ENCODE results near the gene MCFD2.
"Not testable (repeated sequence)": the region's sequence is repeated elsewhere in the genome, so short reads cannot be mapped to it uniquely, and the experiment has no call there.

Gene MCFD2

DNA sequence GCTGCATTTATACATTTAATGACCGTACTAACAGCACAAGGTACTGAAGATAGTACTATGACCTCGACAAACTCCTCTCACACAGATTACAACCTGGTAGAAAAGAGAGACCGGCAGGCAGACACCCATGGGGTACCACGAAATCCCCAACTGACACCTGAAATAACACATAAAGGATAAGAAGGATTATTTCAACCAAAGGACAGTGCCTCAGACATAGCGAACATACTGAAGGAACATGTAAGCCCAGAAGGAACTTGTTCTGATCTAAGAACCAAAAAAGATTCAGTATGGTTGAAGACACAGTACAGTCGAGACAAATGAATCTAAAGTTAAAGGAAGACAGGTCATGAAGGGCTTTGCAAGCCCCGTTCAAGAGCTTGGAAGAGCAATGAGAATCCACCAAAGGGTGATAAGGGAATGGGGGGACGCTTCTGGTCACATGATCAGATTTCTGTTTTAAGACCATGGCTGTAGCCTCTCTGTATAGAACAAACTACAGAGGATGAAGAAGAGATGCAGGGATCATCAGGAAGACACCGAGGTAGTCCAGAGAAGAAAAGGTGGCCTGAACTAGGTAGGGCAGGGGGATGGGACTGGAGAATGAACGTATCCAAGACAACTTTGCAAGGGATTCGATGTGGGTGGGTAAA is 902 bp downstream of the MCFD2 start:
- Histone ChIP-seq H3K27me3 (ENCODE audit: insufficient read depth, poor library complexity, severe bottlenecking) (no peaks in the 10 kb centered on the region), H3K4me3 (ENCODE audit: severe bottlenecking) (peak overlapping the region; percentile 78), H3K9me3 (ENCODE audit: severe bottlenecking) (no peaks in the 10 kb centered on the region), H3K27ac (ENCODE audit: poor library complexity, severe bottlenecking) (peak overlapping the region; percentile 81), H3K36me3 (ENCODE audit: low read depth) (peaks cover 41% of the 10 kb centered on the region), H3K4me1 (ENCODE audit: insufficient read depth, poor library complexity, severe bottlenecking) (peaks cover 28% of the 10 kb centered on the region)
- ATAC-seq (ENCODE audit: low read depth) (no peak; the same call in 2 of the 3 replicates), DNase-seq (ENCODE audit: low spot score) (no peak)
- TF ChIP-seq, protein P1, sequence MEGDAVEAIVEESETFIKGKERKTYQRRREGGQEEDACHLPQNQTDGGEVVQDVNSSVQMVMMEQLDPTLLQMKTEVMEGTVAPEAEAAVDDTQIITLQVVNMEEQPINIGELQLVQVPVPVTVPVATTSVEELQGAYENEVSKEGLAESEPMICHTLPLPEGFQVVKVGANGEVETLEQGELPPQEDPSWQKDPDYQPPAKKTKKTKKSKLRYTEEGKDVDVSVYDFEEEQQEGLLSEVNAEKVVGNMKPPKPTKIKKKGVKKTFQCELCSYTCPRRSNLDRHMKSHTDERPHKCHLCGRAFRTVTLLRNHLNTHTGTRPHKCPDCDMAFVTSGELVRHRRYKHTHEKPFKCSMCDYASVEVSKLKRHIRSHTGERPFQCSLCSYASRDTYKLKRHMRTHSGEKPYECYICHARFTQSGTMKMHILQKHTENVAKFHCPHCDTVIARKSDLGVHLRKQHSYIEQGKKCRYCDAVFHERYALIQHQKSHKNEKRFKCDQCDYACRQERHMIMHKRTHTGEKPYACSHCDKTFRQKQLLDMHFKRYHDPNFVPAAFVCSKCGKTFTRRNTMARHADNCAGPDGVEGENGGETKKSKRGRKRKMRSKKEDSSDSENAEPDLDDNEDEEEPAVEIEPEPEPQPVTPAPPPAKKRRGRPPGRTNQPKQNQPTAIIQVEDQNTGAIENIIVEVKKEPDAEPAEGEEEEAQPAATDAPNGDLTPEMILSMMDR (IDR thresholded peaks at IDR 0.05; ENCODE audit: poor library complexity, severe bottlenecking) = no peak

DNA sequence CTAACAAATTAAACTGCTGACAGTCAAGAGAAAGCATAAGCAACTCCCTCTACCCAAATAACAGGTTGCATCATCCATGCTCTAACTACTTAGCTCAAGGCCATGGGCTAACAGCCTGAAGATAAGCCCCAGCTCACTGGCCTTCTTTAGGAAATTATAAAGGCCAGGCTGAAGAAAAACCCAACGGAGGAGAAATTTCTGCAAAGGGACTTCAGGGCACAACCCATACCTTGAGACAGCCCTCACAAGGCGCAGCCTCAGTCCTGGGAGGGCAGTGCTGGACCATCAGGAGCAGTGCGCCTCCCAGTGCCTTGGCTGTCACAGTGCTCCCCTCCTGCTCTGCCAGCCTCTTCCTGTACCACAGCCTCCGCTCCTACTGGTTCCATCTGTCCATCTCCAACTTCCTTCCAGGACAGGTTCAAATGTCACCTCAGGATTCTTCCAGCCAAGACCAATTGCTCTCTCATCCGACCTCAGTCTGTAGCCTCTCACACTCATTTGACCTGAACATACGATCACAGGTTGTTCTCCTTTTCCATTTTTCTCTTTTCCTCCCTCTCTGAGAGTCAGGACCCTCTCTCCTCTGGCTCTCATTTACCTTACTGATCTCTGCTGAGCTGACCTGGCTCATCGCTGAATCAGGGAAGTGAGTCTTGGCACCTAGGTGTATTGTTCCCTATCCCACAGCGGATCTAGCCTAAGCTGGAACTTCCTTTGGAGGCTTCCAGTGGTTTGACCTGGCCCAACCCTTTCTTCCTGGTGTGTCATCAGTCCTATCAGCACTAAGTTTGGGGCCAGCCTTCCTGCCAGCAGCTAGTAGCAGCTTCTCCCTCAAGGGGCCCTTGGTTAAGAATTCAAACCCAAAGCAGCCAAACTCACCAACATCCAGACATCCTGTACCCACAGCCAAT is 1.9 kb downstream of the MCFD2 start:
- Histone ChIP-seq H3K9me3 (ENCODE audit: severe bottlenecking) (no peaks in the 10 kb centered on the region), H3K4me1 (ENCODE audit: insufficient read depth, poor library complexity, severe bottlenecking) (peaks cover 33% of the 10 kb centered on the region), H3K27ac (ENCODE audit: poor library complexity, severe bottlenecking) (peak overlapping the region; percentile 81), H3K27me3 (ENCODE audit: insufficient read depth, poor library complexity, severe bottlenecking) (no peaks in the 10 kb centered on the region), H3K36me3 (ENCODE audit: low read depth) (peaks cover 50% of the 10 kb centered on the region), H3K4me3 (ENCODE audit: severe bottlenecking) (peak overlapping the region; percentile 78)
- ATAC-seq (ENCODE audit: low read depth) (peak; percentile 69), DNase-seq (ENCODE audit: low spot score) (no peak)
- TF ChIP-seq, protein P1 (IDR thresholded peaks at IDR 0.05; ENCODE audit: poor library complexity, severe bottlenecking) = no peak

DNA sequence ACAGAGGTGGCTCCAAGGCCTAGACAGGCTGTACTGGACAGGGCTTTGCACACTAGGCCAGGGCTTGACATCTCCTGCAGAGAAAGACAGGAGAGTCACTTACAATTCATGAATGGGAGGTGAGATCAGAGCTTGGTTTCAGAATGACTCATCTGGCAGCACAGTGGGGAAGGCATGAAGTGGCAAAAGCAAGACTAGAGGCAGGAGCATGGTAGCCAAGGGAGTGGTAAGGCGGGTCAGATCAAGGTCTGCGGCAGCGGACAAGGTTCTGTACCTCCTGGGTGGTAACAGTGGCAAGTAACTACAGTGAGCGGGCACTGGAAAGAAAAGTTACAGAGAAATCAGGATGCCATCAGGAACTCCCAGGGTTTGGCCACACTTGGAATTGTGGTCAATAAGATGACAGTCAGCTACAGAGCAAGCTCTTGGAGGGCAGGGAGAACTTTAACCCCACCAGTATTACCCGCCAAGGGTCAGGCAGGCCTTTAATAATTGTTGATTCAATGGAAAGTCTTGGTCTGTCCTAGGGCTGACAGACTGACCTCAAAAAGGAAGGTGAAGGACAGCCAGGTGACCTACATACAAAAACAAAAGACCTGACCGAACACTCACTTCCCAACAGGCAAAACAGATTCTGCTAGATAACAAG is 5.7 kb downstream of the MCFD2 start:
- Histone ChIP-seq H3K4me3 (ENCODE audit: severe bottlenecking) (no peak overlapping the region), H3K4me1 (ENCODE audit: insufficient read depth, poor library complexity, severe bottlenecking) (peaks cover 30% of the 10 kb centered on the region), H3K27me3 (ENCODE audit: insufficient read depth, poor library complexity, severe bottlenecking) (no peaks in the 10 kb centered on the region), H3K36me3 (ENCODE audit: low read depth) (peaks cover 89% of the 10 kb centered on the region), H3K27ac (ENCODE audit: poor library complexity, severe bottlenecking) (peak overlapping the region; percentile 51), H3K9me3 (ENCODE audit: severe bottlenecking) (no peaks in the 10 kb centered on the region)
- ATAC-seq (ENCODE audit: low read depth) (peak; percentile 77), DNase-seq (ENCODE audit: low spot score) (no peak)
- TF ChIP-seq, protein P1 (IDR thresholded peaks at IDR 0.05; ENCODE audit: poor library complexity, severe bottlenecking) = no peak

DNA sequence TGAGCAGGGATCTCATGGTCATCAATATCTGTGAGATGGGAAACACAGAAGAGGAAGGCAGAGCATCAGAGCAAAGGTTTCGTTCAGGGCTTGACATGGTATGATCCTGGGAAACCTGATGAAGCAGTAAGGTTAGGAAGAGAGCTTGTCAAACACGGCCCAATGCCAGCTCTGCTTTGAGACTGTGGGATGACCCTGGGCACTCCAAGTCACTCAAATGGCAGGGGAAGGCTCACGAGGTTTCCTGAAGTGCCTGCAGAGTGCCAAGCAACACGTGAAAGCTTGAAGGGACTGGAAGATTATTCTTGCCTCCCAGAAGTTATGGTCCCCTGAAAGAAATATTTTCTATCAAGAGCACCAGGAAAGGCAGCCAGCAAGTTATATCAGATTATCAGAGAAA is 6.5 kb downstream of the MCFD2 start:
- TF ChIP-seq, protein P1 (IDR thresholded peaks at IDR 0.05; ENCODE audit: poor library complexity, severe bottlenecking) = no peak
- no peak for ATAC-seq (ENCODE audit: low read depth)
- H3K36me3 ChIP-seq (ENCODE audit: low read depth) = peaks cover 92% of the 10 kb centered on the region

DNA sequence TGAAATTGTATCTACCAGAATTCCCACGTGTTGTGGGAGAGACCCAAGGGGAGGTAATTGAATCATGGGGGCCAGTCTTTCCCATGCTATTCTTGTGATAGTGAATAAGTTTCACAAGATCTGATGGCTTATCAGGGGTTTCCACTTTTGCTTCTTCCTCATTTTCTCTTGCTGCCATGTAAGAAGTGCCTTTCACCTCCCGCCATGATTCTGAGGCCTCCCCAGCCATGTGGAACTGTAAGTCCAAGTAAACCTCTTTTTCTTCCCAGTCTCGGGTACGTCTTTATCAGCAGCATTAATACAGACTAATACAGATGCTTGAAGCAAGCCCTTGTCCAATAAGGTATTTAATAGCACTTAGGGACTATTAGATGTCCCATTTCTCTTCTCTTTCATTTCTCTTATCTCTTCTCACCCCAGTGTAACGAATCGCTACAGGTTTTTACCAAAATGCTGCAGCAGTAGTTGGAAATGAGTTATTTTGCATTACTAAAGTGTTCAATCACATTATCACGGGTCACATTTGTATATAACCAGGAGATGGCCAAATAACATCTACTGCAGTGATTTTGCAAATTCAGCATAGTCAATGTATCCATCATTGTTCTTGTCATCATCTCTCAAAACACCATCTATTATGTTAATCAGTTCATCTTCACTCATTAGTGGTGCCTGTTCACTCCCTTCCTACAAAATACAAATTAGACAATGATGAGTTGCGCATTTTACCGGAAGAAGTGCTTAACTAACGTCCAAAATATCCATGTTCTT is 10.5 kb downstream of the MCFD2 start:
- not testable (repeated sequence) for H3K27me3 ChIP-seq (ENCODE audit: insufficient read depth, poor library complexity, severe bottlenecking); ATAC-seq (ENCODE audit: low read depth); DNase-seq (ENCODE audit: low spot score); H3K27ac ChIP-seq (ENCODE audit: poor library complexity, severe bottlenecking); H3K4me3 ChIP-seq (ENCODE audit: severe bottlenecking); H3K9me3 ChIP-seq (ENCODE audit: severe bottlenecking); H3K4me1 ChIP-seq (ENCODE audit: insufficient read depth, poor library complexity, severe bottlenecking)
- H3K36me3 ChIP-seq (ENCODE audit: low read depth) = peaks cover 68% of the 10 kb centered on the region

More for the DNA sequence above, 6.5 kb downstream of the MCFD2 start:
- Histone ChIP-seq H3K27me3 (ENCODE audit: insufficient read depth, poor library complexity, severe bottlenecking) (no peaks in the 10 kb centered on the region), H3K4me1 (ENCODE audit: insufficient read depth, poor library complexity, severe bottlenecking) (peaks cover 30% of the 10 kb centered on the region), H3K4me3 (ENCODE audit: severe bottlenecking) (no peak overlapping the region), H3K27ac (ENCODE audit: poor library complexity, severe bottlenecking) (peak overlapping the region; percentile 51), H3K9me3 (ENCODE audit: severe bottlenecking) (no peaks in the 10 kb centered on the region)
- DNase-seq (ENCODE audit: low spot score) = no peak

DNA sequence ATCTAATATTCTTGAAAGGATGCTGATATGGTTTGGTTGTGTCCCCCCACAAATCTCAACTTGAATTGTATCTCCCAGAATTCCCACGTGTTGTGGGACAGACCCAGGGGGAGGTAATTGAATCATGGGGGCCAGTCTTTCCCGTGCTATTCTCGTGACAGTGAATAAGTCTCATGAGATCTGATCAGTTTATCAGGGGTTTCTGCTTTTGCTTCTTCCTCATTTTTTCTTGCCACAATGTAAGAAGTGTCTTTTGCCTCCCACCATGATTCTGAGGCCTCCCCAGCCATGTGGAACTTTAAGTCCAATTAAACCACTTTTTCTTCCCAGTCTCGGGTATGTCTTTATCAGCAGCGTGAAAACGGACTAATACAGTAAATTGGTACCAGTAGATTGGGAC is 12.6 kb downstream of the MCFD2 start:
- peaks cover 48% of the 10 kb centered on the region for H3K36me3 ChIP-seq (ENCODE audit: low read depth)
- not testable (repeated sequence) for H3K27me3 ChIP-seq (ENCODE audit: insufficient read depth, poor library complexity, severe bottlenecking); H3K27ac ChIP-seq (ENCODE audit: poor library complexity, severe bottlenecking); H3K4me3 ChIP-seq (ENCODE audit: severe bottlenecking); ATAC-seq (ENCODE audit: low read depth); H3K9me3 ChIP-seq (ENCODE audit: severe bottlenecking); DNase-seq (ENCODE audit: low spot score); H3K4me1 ChIP-seq (ENCODE audit: insufficient read depth, poor library complexity, severe bottlenecking)
